GM06990 (cell line): ENCODE measurements around the gene RGS5.

Experiments
- DNase-seq: peaks from one replicate; pipeline ENCODE4 v3.0.0-alpha.2; 2011; ENCODE audit not compliant: insufficient read length; ENCODE audit errors: extremely low read depth
- H3K27me3 ChIP-seq: replicated peaks from 2 replicates; pipeline ENCODE4 v1.6.0; 2011; ENCODE audit warnings: low read length; ENCODE audit not compliant: control insufficient read depth, insufficient read depth
- H3K36me3 ChIP-seq: 2 replicates; pipeline ENCODE4 v1.5.1; 2011; ENCODE audit warnings: low read length; ENCODE audit not compliant: control insufficient read depth, insufficient read depth
- H3K4me3 ChIP-seq: replicated peaks from 2 replicates; pipeline ENCODE4 v1.5.1; 2011; ENCODE audit warnings: low read depth, mild to moderate bottlenecking, control low read depth, low read length
- TF ChIP-seq, protein P1 (sequence below): IDR thresholded peaks from 2 replicates; pipeline ENCODE4 v1.5.1; 2011; ENCODE audit warnings: low read length, control low read depth, mild to moderate bottlenecking, inconsistent platforms; ENCODE audit not compliant: insufficient read depth, poor library complexity, severe bottlenecking

RGS5 gene

DNA sequence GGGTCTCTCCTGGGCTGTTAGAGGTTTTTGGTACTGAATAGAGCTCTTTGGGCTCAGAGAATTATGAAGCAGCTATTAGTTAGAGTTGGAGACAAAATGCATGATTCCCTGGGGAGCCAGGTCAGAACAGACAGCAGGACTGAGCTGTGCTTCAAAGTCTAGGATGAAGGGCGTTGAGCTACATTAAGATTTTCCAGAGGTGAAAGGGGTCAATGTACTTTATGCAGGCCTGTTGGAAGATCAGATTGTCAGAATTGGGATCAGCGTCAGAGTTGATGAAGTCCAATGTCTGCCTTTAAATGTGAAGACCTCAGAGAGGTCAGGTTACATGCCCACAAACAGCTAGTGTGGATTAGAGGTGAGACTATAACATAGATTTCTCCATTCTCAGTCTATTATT is 53.8 kb downstream of the RGS5 start:
- Histone ChIP-seq H3K27me3 (no peaks in the 10 kb centered on the region), H3K4me3 (no peak overlapping the region), H3K36me3 (no peaks in the 10 kb centered on the region)
- TF ChIP-seq, protein P1, sequence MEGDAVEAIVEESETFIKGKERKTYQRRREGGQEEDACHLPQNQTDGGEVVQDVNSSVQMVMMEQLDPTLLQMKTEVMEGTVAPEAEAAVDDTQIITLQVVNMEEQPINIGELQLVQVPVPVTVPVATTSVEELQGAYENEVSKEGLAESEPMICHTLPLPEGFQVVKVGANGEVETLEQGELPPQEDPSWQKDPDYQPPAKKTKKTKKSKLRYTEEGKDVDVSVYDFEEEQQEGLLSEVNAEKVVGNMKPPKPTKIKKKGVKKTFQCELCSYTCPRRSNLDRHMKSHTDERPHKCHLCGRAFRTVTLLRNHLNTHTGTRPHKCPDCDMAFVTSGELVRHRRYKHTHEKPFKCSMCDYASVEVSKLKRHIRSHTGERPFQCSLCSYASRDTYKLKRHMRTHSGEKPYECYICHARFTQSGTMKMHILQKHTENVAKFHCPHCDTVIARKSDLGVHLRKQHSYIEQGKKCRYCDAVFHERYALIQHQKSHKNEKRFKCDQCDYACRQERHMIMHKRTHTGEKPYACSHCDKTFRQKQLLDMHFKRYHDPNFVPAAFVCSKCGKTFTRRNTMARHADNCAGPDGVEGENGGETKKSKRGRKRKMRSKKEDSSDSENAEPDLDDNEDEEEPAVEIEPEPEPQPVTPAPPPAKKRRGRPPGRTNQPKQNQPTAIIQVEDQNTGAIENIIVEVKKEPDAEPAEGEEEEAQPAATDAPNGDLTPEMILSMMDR, result no peak
- no peak for DNase-seq

DNA sequence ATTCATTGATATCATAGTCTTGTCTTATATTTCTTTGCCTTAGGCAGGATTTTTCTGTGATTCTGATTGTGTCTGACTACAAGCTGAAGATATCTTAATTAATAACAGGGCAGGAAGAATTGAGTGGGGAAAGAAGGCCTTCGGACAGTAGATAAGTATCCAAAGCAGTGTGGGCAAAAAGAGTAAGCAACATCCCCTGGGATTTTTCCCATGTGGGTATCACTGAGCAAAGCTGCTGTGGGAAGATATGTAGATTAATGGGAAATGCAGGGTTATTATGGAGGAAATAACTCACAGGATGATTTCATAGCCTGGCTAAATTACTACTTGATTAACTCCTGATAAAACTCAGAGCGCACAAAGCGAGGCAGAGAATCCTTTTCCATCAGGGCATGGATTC is 55.7 kb downstream of the RGS5 start:
- Histone ChIP-seq H3K36me3 (no peaks in the 10 kb centered on the region), H3K27me3 (no peaks in the 10 kb centered on the region), H3K4me3 (no peak overlapping the region)
- TF ChIP-seq, protein P1, result no peak
- DNase-seq, result no peak

GRCh38 chr1:163145435-163145834 is 57.3 kb downstream of the RGS5 start:
- H3K36me3 ChIP-seq, result no peaks in the 10 kb centered on the region
- H3K4me3 ChIP-seq, result no peak overlapping the region
- TF ChIP-seq, protein P1, result no peak
- no peaks in the 10 kb centered on the region for H3K27me3 ChIP-seq
- DNase-seq, result no peak

DNA sequence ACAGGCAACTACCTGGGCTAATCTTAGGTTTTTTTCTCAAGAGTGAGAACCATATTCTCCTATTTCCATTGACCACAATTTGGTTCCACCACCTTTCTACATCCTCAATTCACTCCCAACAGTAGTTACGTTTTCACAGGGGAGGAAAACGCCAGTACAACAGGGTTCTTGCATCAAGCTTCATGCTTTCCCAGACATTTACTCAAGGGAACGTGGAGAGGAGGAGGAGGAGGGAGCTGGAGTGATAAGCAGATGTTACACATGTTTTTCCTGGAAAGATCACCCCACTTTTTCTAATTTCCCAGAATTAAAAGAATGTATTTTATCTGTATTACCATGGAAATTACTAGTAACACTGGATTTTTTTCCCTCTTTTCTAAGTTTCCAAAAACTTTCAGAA is 58.3 kb downstream of the RGS5 start:
- H3K27me3 ChIP-seq, result no peaks in the 10 kb centered on the region
- H3K36me3 ChIP-seq, result no peaks in the 10 kb centered on the region
- no peak for DNase-seq
- no peak overlapping the region for H3K4me3 ChIP-seq
- TF ChIP-seq, protein P1, result no peak

GRCh38 chr1:163142152-163142551 is 60.6 kb downstream of the RGS5 start:
- Histone ChIP-seq H3K36me3 (no peaks in the 10 kb centered on the region), H3K4me3 (no peak overlapping the region), H3K27me3 (no peaks in the 10 kb centered on the region)
- DNase-seq, result no peak
- TF ChIP-seq, protein P1, result no peak

- TF ChIP-seq, protein P1, result no peak
- H3K27me3 ChIP-seq, result no peaks in the 10 kb centered on the region
- no peak overlapping the region for H3K4me3 ChIP-seq
- no peaks in the 10 kb centered on the region for H3K36me3 ChIP-seq
- no peak for DNase-seq
These were observed 61.2 kb downstream of the RGS5 start for GRCh38 chr1:163141556-163141955.
